Kasumi-1 (cell line): Measurements from ENCODE around the gene FLT3LG.
A peak's percentile ranks its signal among the peaks of the same experiment; 100 is the strongest.

Experiments used
- DNase-seq, 2 experiments: peaks; one replicate each; lab custom pipeline; 2025; lab: John Stamatoyannopoulos, UW

Gene FLT3LG

GRCh38 chr19:49488046-49488862 lies 14.2 kb downstream of the FLT3LG start:
- DNase-seq: peak in 1 of 2 experiments; percentile 21

GRCh38 chr19:49488863-49489537 lies 15.0 kb downstream of the FLT3LG start:
- DNase-seq: no peak

- DNase-seq: peak; percentile 32 to 37
Observed at GRCh38 chr19:49489601-49490167, 15.7 kb downstream of the FLT3LG start.

GRCh38 chr19:49490287-49491029 lies 16.4 kb downstream of the FLT3LG start:
- DNase-seq: no peak

- no peak for DNase-seq
Observed at GRCh38 chr19:49491030-49491803, 17.2 kb downstream of the FLT3LG start.

- DNase-seq: no peak
Observed at GRCh38 chr19:49491804-49492572, 18.0 kb downstream of the FLT3LG start.

GRCh38 chr19:49492573-49493405 lies 18.8 kb downstream of the FLT3LG start:
- peak; percentile 74 for DNase-seq

- DNase-seq: no peak
Observed at GRCh38 chr19:49496574-49497008, 22.6 kb downstream of the FLT3LG start.

GRCh38 chr19:49497047-49497788 lies 23.2 kb downstream of the FLT3LG start:
- DNase-seq: peak; percentile 76 to 80

GRCh38 chr19:49497789-49498103 lies 23.7 kb downstream of the FLT3LG start:
- DNase-seq: no peak

GRCh38 chr19:49498475-49498874 lies 24.5 kb downstream of the FLT3LG start:
- DNase-seq: no peak

GRCh38 chr19:49499030-49499670 lies 25.1 kb downstream of the FLT3LG start:
- no peak for DNase-seq

GRCh38 chr19:49502866-49503581 lies 29.0 kb downstream of the FLT3LG start:
- DNase-seq: peak; percentile 57 to 75

GRCh38 chr19:49503582-49503962 lies 29.6 kb downstream of the FLT3LG start:
- no peak for DNase-seq

GRCh38 chr19:49506575-49507105 lies 32.6 kb downstream of the FLT3LG start:
- peak; percentile 83 to 84 for DNase-seq

GRCh38 chr19:49507803-49508494 lies 33.9 kb downstream of the FLT3LG start:
- no peak for DNase-seq
